NCI-H510A treated with DMSO at 0.1 percent for 48 hours (cell line): ENCODE data around the gene KIF19.
A peak's percentile ranks its signal among the peaks of the same experiment; 100 is the strongest.

ENCODE experiments used
- DNase-seq: peaks from one replicate; lab custom pipeline; 2025; lab: John Stamatoyannopoulos, UW

Gene KIF19

GRCh38 chr17:74362810-74363498 lies 36.9 kb downstream of the KIF19 start:
- DNase-seq: no peak

- DNase-seq: no peak
These were observed 41.2 kb downstream of the KIF19 start, which contains the start of gene GPR142 for GRCh38 chr17:74367206-74367605. GPR142 (plus strand) TSS chr17:74367506; CDS start chr17:74369541, 2,035 bp downstream.

- DNase-seq: peak; percentile 72
These were observed 42.5 kb downstream of the KIF19 start for GRCh38 chr17:74368341-74369081.

GRCh38 chr17:74369221-74369620 lies 43.2 kb downstream of the KIF19 start:
- DNase-seq: peak; percentile 53

GRCh38 chr17:74369665-74370490 lies 43.9 kb downstream of the KIF19 start:
- DNase-seq: no peak

- DNase-seq: no peak
These were observed 45.7 kb downstream of the KIF19 start for GRCh38 chr17:74371653-74372147.

- no peak for DNase-seq
These were observed 46.4 kb downstream of the KIF19 start for GRCh38 chr17:74372426-74372825.

GRCh38 chr17:74373838-74374606 lies 48.0 kb downstream of the KIF19 start:
- peak; percentile 80 for DNase-seq

- no peak for DNase-seq
These were observed 48.8 kb downstream of the KIF19 start for GRCh38 chr17:74374858-74375257.

- DNase-seq: peak; percentile 85
These were observed 53.6 kb downstream of the KIF19 start for GRCh38 chr17:74379495-74380085.

- DNase-seq: no peak
These were observed 54.3 kb downstream of the KIF19 start for GRCh38 chr17:74380086-74380958.

GRCh38 chr17:74380959-74381808 lies 55.2 kb downstream of the KIF19 start:
- DNase-seq: no peak

- DNase-seq: no peak
These were observed 57.1 kb downstream of the KIF19 start for GRCh38 chr17:74383141-74383540.

GRCh38 chr17:74385201-74385600 lies 59.2 kb downstream of the KIF19 start:
- DNase-seq: no peak

- no peak for DNase-seq
These were observed 60.4 kb downstream of the KIF19 start for GRCh38 chr17:74386386-74386785.

- DNase-seq: no peak
These were observed 61.6 kb downstream of the KIF19 start for GRCh38 chr17:74387365-74388218.

GRCh38 chr17:74389084-74389753 lies 63.2 kb downstream of the KIF19 start:
- no peak for DNase-seq
